Right lung (tissue), 5 donors: ENCODE measurements around the gene SRSF10. TPM values are rescaled to one million over a fixed set of nuclear protein-coding genes. Genes with fewer than 3 reads are reported as not detected.
"Not testable (repeated sequence)": the region's sequence is repeated elsewhere in the genome, so short reads cannot be mapped to it uniquely, and the experiment has no call there.

Experiments used
- DNase-seq, 2 donors: peaks; one replicate each; pipeline ENCODE4 v3.0.0-alpha.2; 2013
- polyA plus RNA-seq, 5 donors: library from polyadenylated mRNA; unstranded; fragments of 120-200 nt; gene quantifications; one replicate each; pipeline versions ENCODE4 v1.2.1 to v1.2.3, GENCODE V29; 2013; ENCODE audit warnings: inconsistent platforms in 1 of 5, low replicate concordance in 1 of 5; ENCODE audit not compliant: insufficient read length in 5 of 5, insufficient read depth in 1 of 5

The SRSF10 gene
- polyA plus RNA-seq, 5 donors = 191 to 319 (median 294) TPM

- DNase-seq = no peak
Observed at GRCh38 chr1:24003331-24003972, 23.3 kb upstream of the SRSF10 start.

- no peak for DNase-seq
Observed at GRCh38 chr1:24002695-24003094, 22.6 kb upstream of the SRSF10 start.

- no peak for DNase-seq
Observed at GRCh38 chr1:23999156-23999671, 19.1 kb upstream of the SRSF10 start.

GRCh38 chr1:23997812-23998211 is 17.7 kb upstream of the SRSF10 start:
- DNase-seq = no peak

- no peak for DNase-seq
Observed at GRCh38 chr1:23996700-23997229, 16.6 kb upstream of the SRSF10 start.

GRCh38 chr1:23995431-23995837 is 15.3 kb upstream of the SRSF10 start:
- DNase-seq = no peak

GRCh38 chr1:23992011-23992410 is 11.9 kb upstream of the SRSF10 start:
- not testable (repeated sequence) for DNase-seq

GRCh38 chr1:23989263-23989662 is 9.1 kb upstream of the SRSF10 start:
- DNase-seq = no peak

GRCh38 chr1:23987038-23987437 is 6.9 kb upstream of the SRSF10 start:
- DNase-seq = not testable (repeated sequence)

- peak; percentile 67 to 71 for DNase-seq
Observed at GRCh38 chr1:23984417-23985186, 4.5 kb upstream of the SRSF10 start.

- DNase-seq = no peak
Observed at GRCh38 chr1:23980728-23981070, 572 bp upstream of the SRSF10 start.

- no peak for DNase-seq
Observed at GRCh38 chr1:23979387-23979880, 693 bp downstream of the SRSF10 start.

- no peak for DNase-seq
Observed at GRCh38 chr1:23978805-23979204, 1.3 kb downstream of the SRSF10 start.

GRCh38 chr1:23977854-23978191 is 2.3 kb downstream of the SRSF10 start:
- DNase-seq = no peak

GRCh38 chr1:23977187-23977853 is 2.8 kb downstream of the SRSF10 start:
- no peak for DNase-seq

- no peak for DNase-seq
Observed at GRCh38 chr1:23967871-23968270, 12.3 kb downstream of the SRSF10 start.

- no peak for DNase-seq
Observed at GRCh38 chr1:23966973-23967493, 13.1 kb downstream of the SRSF10 start.

- peak; percentile 71 to 88 for DNase-seq
Observed at GRCh38 chr1:23964790-23965740, 15.1 kb downstream of the SRSF10 start.

- no peak for DNase-seq
Observed at GRCh38 chr1:23964235-23964668, 15.9 kb downstream of the SRSF10 start.

GRCh38 chr1:23963617-23964234 is 16.4 kb downstream of the SRSF10 start:
- no peak for DNase-seq
